Measurements from ENCODE around the gene CHAT.

DNA sequence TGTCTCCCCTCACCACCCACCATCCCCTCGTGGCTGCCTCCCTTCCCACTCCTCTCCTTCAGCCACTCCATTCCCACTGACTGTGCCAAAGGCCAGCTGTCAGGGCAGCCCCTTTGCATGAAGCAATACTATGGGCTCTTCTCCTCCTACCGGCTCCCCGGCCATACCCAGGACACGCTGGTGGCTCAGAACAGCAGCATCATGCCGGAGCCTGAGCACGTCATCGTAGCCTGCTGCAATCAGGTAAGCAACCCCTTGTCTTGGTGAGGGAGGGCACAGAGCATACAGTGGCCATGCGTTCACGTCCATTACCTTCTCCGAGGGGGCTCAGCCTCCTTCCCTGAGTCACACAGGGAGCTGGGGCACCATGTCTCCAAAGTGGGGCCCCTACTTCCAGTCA is 11.6 kb downstream of the CHAT start:
- TF ChIP-seq, protein P1, sequence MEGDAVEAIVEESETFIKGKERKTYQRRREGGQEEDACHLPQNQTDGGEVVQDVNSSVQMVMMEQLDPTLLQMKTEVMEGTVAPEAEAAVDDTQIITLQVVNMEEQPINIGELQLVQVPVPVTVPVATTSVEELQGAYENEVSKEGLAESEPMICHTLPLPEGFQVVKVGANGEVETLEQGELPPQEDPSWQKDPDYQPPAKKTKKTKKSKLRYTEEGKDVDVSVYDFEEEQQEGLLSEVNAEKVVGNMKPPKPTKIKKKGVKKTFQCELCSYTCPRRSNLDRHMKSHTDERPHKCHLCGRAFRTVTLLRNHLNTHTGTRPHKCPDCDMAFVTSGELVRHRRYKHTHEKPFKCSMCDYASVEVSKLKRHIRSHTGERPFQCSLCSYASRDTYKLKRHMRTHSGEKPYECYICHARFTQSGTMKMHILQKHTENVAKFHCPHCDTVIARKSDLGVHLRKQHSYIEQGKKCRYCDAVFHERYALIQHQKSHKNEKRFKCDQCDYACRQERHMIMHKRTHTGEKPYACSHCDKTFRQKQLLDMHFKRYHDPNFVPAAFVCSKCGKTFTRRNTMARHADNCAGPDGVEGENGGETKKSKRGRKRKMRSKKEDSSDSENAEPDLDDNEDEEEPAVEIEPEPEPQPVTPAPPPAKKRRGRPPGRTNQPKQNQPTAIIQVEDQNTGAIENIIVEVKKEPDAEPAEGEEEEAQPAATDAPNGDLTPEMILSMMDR (conservative IDR thresholded peaks at IDR 0.05), result no peak
- TF ChIP-seq ZFX (IDR thresholded peaks at IDR 0.05), result no peak

Data from C4-2B (cell line).